Measurements from ENCODE around the gene FGF4. TPM values are rescaled to one million over a fixed set of nuclear protein-coding genes. Genes with fewer than 3 reads are reported as not detected.

FGF4 gene
- total RNA-seq, 4 donors from 2014 or later: not detected

DNA sequence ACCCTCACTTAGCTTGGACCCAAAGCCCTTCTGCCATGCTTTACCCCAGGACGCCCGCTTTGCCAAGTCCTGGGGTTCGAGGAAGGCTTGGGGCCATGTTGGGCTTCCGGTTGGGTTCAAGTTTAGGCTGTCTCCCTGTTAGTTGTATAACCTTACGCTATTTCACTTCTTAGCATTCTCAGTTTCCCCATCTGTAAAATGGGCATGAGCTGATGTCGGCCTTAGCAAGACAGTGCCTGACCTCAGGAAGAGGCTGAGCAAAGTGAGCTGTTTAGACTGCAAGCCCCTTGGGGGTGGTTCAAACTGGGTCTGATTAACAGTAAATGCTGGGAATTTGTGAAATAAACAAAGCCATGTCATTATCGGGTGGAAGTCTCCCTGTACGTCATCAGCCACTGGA is 3.2 kb upstream of the FGF4 start:
- no peaks in the 10 kb centered on the region for H3K36me3 ChIP-seq
- in situ Hi-C loops (cut with MboI; ENCODE audit: low pct_ligation_motif_present in 1 of 4, low pct_unique_long_range_greater_than_20kb in 1 of 4, low sequenced_read_pairs in 3 of 4) (no loop called here), intact Hi-C loops (cut with DNase I; ENCODE audit: low total_unique reads) (no loop called here)
- H3K9me3 ChIP-seq: no peaks in the 10 kb centered on the region
- no peaks in the 10 kb centered on the region for H3K4me1 ChIP-seq
- 50 to 85% methylated on average over 2 to 8 of the region's 8 CpGs for WGBS, 2 donors (ENCODE audit: low coverage in 1 of 2)
- TF ChIP-seq, protein P1, sequence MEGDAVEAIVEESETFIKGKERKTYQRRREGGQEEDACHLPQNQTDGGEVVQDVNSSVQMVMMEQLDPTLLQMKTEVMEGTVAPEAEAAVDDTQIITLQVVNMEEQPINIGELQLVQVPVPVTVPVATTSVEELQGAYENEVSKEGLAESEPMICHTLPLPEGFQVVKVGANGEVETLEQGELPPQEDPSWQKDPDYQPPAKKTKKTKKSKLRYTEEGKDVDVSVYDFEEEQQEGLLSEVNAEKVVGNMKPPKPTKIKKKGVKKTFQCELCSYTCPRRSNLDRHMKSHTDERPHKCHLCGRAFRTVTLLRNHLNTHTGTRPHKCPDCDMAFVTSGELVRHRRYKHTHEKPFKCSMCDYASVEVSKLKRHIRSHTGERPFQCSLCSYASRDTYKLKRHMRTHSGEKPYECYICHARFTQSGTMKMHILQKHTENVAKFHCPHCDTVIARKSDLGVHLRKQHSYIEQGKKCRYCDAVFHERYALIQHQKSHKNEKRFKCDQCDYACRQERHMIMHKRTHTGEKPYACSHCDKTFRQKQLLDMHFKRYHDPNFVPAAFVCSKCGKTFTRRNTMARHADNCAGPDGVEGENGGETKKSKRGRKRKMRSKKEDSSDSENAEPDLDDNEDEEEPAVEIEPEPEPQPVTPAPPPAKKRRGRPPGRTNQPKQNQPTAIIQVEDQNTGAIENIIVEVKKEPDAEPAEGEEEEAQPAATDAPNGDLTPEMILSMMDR (IDR thresholded peaks at IDR 0.05): no peak
- TF ChIP-seq POLR2A (IDR thresholded peaks at IDR 0.05) (no peak), POLR2AphosphoS5 (IDR thresholded peaks at IDR 0.05) (no peak), EP300 (IDR thresholded peaks at IDR 0.05; ENCODE audit: low read depth) (no peak)
- no peak for DNase-seq
- no peak overlapping the region for H3K4me3 ChIP-seq
- H3K27me3 ChIP-seq: peaks cover 44% of the 10 kb centered on the region
- H3K27ac ChIP-seq: no peak overlapping the region

DNA sequence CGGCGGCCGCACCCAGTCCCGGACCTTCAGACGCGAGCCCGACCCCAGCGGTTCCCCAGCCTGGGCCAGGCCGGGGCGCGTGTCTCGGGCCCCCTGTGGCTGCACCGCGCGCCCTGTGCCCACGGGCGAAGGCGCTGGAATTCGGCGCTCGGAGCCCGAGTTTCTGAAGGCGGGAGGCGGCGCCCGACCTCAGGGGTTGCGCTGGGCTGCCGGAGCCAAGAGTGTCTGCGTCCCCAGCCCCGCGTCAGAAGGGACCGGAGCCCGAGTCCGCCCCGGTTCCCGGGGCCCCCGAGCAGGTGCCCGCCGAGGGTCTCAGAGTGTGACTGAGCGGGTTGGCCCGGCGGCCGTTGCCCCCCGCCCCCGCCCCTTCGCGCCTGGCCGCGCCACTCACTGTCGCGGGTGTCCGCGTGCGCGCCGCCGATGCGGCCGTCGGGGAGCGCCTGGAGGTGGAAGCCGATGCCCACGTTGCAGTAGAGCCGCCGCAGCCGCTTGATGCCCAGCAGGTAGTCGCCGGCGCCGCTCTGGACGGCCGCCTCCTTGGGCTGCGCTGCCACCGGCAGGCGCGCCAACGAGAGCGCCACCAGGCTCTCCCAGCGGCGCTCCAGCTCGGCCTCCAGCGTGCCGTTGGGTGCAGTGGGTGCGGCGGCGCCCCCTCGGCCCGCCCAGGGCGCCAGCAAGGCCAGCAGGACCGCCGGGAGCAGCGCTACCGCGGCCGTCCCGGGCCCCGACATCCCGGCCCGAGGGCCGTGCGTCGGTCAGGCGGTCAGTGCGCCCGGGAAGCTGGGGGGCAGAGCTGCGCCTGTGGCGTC is 583 bp downstream of the FGF4 start:
- Histone ChIP-seq H3K27ac (no peak overlapping the region), H3K4me1 (no peaks in the 10 kb centered on the region), H3K36me3 (no peaks in the 10 kb centered on the region), H3K27me3 (peaks cover 81% of the 10 kb centered on the region), H3K4me3 (no peak overlapping the region), H3K9me3 (no peaks in the 10 kb centered on the region)
- intact Hi-C loops (cut with DNase I; ENCODE audit: low total_unique reads): no loop called here
- no peak for DNase-seq
- in situ Hi-C loops (cut with MboI; ENCODE audit: low pct_ligation_motif_present in 1 of 4, low pct_unique_long_range_greater_than_20kb in 1 of 4, low sequenced_read_pairs in 3 of 4): no loop called here
- TF ChIP-seq, protein P1 (IDR thresholded peaks at IDR 0.05): no peak
- TF ChIP-seq POLR2A (IDR thresholded peaks at IDR 0.05): no peak
- TF ChIP-seq POLR2AphosphoS5 (IDR thresholded peaks at IDR 0.05): no peak
- TF ChIP-seq EP300 (IDR thresholded peaks at IDR 0.05; ENCODE audit: low read depth): no peak
- 16% methylated on average over 34 of the region's 107 CpGs; no CpG with 5 or more reads in 1 of the 2 donors for WGBS, 2 donors (ENCODE audit: low coverage in 1 of 2)

DNA sequence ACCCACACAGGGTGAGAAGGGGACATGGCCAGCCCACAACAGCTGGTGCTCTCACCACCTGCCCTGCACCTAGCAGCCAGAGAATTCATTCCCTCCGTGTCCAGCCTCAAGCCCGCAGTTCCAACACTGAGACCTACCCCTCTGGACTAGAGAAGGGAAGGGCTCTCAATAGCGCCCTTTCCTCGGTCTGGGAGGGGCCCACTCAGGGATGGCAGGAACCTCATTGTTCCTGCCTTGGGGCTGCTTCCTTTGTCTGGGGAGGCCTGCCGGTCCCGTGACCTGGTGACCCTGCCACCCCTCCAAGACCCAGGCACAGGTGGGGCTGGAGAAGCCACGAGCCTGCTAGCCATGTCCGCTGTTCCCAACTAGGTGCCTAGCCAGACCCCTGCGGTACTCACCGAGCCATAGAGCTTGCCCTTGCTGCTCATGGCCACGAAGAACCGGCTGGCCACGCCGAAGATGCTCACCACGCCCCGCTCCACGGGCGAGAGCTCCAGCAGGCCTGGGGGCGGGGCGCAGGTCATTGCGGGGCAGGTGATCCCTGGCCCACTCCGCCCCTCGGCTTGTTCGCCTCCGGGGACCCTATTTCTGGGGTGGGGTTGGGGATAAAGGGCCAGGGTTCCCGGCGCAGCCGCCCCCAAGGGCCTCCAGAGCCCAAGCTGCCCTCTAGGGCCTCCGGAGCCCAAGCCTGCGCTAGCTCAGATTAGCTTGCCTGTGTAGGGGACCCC is 1.4 kb downstream of the FGF4 start:
- Histone ChIP-seq H3K36me3 (no peaks in the 10 kb centered on the region), H3K27ac (no peak overlapping the region), H3K9me3 (no peaks in the 10 kb centered on the region), H3K4me3 (no peak overlapping the region), H3K4me1 (no peaks in the 10 kb centered on the region), H3K27me3 (peaks cover 86% of the 10 kb centered on the region)
- intact Hi-C loops (cut with DNase I; ENCODE audit: low total_unique reads) (no loop called here), in situ Hi-C loops (cut with MboI; ENCODE audit: low pct_ligation_motif_present in 1 of 4, low pct_unique_long_range_greater_than_20kb in 1 of 4, low sequenced_read_pairs in 3 of 4) (no loop called here)
- no peak for TF ChIP-seq EP300 (IDR thresholded peaks at IDR 0.05; ENCODE audit: low read depth)
- TF ChIP-seq POLR2A (IDR thresholded peaks at IDR 0.05): no peak
- TF ChIP-seq, protein P1 (IDR thresholded peaks at IDR 0.05): no peak
- no peak for TF ChIP-seq POLR2AphosphoS5 (IDR thresholded peaks at IDR 0.05)
- no peak for DNase-seq
- 35% methylated on average over 5 of the region's 30 CpGs; no CpG with 5 or more reads in 1 of the 2 donors for WGBS, 2 donors (ENCODE audit: low coverage in 1 of 2)

DNA sequence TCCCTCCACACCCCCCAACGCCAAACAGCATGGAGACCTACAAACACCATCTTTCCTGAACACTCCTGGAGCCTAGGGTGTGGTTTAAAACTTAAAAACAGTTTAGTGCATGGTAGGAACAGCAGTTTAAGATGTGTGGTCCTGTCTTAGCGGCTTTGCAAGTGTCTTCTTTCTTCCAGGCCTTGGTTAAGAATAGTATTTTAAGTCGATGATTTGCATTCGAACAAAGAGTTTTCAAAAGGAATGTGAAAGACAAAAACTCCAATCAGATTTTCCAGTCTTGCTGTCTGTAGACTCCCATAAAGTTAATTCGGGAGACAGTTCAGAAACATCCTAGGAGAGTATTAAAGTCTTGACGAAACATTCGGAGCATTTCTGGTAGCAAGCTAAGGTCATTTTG is 3.7 kb downstream of the FGF4 start:
- H3K9me3 ChIP-seq: no peaks in the 10 kb centered on the region
- DNase-seq: no peak
- no peaks in the 10 kb centered on the region for H3K4me1 ChIP-seq
- in situ Hi-C loops (cut with MboI; ENCODE audit: low pct_ligation_motif_present in 1 of 4, low pct_unique_long_range_greater_than_20kb in 1 of 4, low sequenced_read_pairs in 3 of 4) (no loop called here), intact Hi-C loops (cut with DNase I; ENCODE audit: low total_unique reads) (no loop called here)
- no peak overlapping the region for H3K27ac ChIP-seq
- TF ChIP-seq, protein P1 (IDR thresholded peaks at IDR 0.05): no peak
- TF ChIP-seq POLR2A (IDR thresholded peaks at IDR 0.05) (no peak), POLR2AphosphoS5 (IDR thresholded peaks at IDR 0.05) (no peak), EP300 (IDR thresholded peaks at IDR 0.05; ENCODE audit: low read depth) (no peak)
- no peak overlapping the region for H3K4me3 ChIP-seq
- peaks cover 76% of the 10 kb centered on the region for H3K27me3 ChIP-seq
- H3K36me3 ChIP-seq: no peaks in the 10 kb centered on the region
- 58 to 60% methylated on average over 7 of the region's 7 CpGs for WGBS, 2 donors (ENCODE audit: low coverage in 1 of 2)

All from transverse colon (tissue), 4 donors.